Measurements from ENCODE around the gene PDE11A. TPM values are rescaled to one million over a fixed set of nuclear protein-coding genes. Genes with fewer than 3 reads are reported as not detected.

PDE11A gene
- total RNA-seq, 1 experiment from 2014 or later, result 2.6 TPM

DNA sequence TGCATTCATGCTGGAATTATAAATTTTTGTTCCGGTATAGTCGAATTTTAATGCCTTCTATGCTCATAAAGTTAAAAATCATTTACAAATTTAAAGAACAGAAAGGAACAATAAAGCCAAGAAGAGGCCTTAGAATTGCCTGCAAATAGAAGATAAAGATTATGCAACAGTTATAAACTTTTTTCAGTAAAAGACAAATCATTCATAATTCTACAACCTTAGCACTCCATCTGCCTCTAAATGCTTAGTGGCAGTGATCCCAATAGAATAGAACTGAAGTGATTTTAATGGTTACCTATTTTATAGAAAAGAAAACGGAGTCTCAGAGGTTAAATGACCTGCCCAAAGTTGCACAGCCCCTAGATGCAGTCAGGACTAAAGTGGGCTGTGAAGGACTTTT lies 468.8 kb downstream of the PDE11A start:
- no peak for DNase-seq (ENCODE audit: low spot score)
- in situ Hi-C loops (cut with HindIII; ENCODE audit: low sequenced_read_pairs), result loop anchor here (10.0 kb wide), 1 partner anchor 269 kb away; no protein-coding TSS in a partner anchor

DNA sequence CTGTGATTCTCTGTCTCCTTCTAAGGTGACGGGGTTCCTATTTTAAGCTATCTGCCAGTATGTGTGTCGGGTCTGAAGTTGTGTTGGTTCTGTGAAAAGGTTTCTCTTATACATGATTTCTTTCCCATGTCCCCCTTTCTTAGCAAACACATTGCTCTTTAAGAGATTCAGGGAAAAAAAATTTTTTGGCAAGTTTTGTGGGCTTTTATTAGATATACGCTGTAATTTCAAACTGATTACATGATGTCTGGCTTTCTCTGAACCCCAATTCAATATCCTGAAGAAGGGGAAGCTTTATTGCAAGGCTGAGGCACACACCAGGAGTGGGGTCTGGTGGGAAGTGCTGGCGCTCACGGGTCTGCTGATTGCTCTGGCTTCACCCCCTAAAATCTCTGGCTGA lies 469.4 kb downstream of the PDE11A start:
- DNase-seq (ENCODE audit: low spot score), result no peak
- in situ Hi-C loops (cut with HindIII; ENCODE audit: low sequenced_read_pairs), result loop anchor here (10.0 kb wide), 1 partner anchor 268 kb away; no protein-coding TSS in a partner anchor

DNA sequence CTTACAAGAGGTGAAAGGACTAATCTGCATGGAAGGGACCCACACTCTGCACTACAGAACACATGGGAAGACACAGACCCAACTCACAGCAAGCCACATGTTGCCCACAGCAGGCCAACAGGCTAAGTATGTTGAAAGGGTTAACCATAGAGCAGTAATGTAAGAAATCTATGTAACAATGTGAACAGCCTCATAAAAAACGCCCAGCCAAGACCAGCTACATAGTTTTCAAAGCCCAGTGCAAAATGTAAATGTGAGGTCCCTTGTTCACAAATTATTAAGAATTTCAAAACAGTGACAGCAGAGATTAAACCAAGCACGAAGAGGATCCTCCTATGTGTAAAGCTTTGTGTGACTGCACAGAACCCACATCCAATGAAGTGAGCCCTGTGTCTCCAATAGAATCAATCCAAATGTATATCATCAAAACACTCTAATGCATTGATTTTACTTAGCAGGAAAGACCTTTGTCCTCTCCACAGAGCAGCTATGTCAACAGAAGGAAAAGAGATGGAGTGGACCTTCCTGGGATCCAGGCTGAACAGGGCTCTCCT lies 469.9 kb downstream of the PDE11A start:
- DNase-seq (ENCODE audit: low spot score), result no peak
- in situ Hi-C loops (cut with HindIII; ENCODE audit: low sequenced_read_pairs), result loop anchor here (10.0 kb wide), 1 partner anchor 268 kb away; no protein-coding TSS in a partner anchor

DNA sequence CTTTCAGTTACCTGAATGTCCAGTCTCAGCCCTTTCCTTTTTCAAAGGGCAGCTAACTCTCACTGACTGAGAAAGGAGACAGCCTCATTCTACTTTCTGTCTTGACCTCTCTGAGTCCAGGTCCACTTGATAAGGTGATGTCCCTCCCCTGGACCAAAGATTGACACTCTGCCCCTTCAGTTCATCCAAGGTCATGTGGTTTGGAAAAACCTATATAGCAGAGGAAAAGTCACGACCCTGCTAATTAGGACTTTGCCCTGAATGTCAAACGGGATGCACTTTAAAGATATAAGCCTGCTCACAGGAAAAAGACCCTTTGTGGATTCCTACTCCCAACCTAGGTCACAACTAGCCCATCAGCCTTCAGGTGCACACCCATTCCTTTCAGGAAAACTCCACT lies 471.7 kb downstream of the PDE11A start:
- in situ Hi-C loops (cut with HindIII; ENCODE audit: low sequenced_read_pairs), result loop anchor here (10.0 kb wide), 1 partner anchor 266 kb away; no protein-coding TSS in a partner anchor

DNA sequence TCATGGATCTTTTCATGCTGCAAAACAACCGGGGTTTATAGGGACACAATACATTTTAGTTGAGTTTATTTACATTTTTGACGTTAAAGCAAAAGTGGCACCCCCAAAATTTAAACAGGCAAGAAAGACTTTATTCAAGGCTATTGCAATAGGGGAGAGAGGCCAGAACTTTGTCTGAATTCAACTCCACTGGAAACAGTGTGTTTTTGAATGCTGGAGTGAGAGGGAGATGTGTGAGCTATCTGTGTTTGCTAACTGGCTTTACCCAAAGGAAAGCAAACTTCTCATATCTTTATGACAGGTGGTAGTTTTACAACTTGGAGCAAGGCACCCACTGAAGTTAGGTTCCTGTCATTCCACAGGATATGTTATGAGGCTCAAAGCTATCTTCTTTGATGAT lies 472.6 kb downstream of the PDE11A start:
- DNase-seq (ENCODE audit: low spot score), result no peak
- in situ Hi-C loops (cut with HindIII; ENCODE audit: low sequenced_read_pairs), result loop anchor here (10.0 kb wide), 1 partner anchor 265 kb away; no protein-coding TSS in a partner anchor

More for the DNA sequence above, 471.7 kb downstream of the PDE11A start:
- no peak for DNase-seq (ENCODE audit: low spot score)

DNA sequence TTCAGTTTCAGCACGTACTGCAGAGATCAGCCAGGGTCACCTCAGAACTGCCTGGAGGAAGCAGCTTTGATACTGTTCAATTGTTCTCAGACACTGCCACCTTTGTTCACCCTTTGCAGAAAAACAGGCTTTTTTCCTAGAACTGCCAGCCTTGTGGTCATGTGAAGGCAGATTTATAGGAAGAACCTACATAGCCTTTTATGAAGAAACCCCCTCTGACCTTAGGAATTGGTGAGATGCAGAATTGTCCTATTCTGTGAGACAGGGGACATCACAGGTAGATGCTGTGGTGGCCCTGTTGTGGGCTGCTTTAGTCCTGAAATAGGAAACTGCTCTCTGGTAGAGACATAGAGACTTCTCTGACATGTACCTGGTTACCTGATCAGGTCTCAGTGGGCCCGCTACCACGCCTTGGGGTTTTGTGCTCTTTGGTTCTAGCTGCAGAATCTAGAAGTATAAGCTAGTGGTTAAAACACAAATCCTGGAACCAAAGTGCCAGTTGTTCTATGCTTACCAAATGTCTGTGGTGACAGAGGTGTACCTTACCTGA lies 473.4 kb downstream of the PDE11A start:
- DNase-seq (ENCODE audit: low spot score), result no peak
- in situ Hi-C loops (cut with HindIII; ENCODE audit: low sequenced_read_pairs), result no loop called here

DNA sequence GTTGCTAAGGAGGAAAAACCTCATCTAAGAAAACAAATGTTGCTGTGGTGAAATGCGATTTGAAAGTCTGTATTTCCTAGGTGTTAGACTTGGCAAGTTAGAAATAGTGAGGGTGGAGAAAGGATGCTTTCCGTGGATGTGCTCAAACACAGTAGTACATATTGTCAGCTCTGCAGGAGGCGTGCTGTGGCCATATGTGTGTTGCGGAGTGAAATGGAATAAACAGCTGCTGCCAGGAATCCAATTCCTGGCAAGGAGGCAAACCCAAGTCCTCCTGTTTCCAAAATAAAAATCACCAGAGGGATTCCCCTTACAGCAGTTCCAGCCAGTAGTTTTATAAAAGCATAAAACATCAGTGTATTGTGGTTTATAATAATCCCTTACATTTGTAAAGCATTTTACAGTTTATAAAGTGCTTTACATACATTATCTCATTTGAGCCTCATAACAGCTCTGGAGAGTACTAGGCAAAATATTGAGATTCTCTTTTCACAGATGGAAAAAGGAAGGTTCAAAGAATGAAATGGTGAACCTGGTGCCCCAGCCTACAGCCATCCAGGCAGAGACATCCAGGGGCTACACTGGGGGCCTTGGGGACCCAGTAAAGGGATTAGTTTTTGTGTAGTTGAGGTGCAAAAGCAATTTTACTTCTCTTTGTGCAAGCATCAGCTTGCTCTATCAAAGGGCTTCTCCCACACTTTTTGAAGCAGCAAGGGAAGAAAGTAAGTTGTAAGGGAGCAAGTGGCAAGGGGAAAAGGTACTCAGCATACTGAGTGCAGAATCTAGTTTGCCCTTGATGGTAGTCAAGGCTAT lies 474.0 kb downstream of the PDE11A start:
- DNase-seq (ENCODE audit: low spot score), result peak; percentile 88
- in situ Hi-C loops (cut with HindIII; ENCODE audit: low sequenced_read_pairs), result no loop called here

DNA sequence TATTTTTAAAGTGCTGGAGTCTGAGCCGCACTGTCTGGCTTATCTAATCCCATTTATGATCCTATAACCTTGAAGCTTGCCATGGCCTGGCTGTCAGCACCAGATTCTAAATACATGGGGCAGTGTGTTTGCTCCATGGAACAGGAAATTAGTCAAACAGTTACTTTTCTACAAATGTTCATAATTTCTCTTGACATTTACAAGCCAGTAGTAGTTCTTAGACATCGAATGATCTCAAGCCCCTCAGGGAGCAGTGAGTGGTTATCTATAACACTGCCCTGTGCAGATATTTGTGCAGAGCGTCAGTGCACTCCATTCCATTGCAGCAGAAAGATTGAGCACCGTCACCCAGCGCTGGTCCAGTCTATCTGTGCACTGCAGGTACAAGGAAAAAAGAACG lies 474.8 kb downstream of the PDE11A start:
- in situ Hi-C loops (cut with HindIII; ENCODE audit: low sequenced_read_pairs), result no loop called here
- DNase-seq (ENCODE audit: low spot score), result peak; percentile 64

DNA sequence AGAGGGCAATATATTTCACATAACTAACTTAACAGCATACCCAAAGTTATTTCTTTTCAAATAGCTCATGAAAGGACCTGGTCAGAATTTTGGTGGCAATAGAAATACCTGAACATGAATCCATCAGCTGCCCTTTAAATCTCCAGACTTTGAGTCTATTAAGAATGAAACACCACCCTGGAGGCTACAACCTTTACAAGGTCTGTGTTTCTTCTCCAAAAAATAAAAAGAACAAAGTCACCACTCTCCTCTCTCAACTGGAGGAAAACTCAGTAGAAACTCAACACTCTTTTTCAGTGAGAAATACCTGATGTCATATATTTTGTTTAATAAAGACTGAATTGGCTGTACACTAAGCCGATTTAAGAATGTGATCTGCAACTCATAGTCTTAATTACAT lies 475.7 kb downstream of the PDE11A start:
- in situ Hi-C loops (cut with HindIII; ENCODE audit: low sequenced_read_pairs), result no loop called here
- DNase-seq (ENCODE audit: low spot score), result peak; percentile 56

DNA sequence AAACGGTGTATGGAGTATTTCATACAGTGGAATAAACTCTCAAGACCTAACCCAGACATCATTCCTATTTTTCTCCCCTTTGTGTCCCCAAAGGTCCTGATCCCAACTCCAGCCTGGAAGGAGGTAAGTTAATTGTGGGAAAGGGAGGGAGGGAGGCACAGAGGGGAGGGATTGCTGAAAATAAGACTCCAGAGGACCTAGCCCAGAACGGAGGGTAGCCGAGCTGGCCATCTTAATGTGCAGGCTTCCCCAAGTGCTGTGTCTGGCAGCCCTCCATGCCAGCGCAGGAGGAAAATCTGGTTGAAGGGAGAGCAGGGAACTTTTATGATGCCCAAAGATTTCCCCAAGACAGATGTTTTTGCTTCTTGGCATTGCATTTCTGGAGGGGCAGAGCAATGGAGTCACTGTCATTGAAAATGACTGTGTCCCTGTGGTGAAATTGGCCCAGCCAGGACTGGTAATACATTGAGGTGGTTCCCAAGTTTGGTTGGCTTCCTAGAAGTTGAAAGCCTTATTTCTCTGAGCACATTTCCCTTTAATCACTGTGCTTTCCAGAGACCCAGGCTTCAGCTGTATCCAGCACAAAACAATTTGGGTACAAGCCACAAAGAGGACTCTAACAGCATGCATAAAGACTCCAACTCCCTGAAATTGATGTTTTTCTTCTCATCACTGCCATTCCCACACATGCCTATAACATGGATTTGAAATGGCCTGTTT lies 477.3 kb downstream of the PDE11A start:
- in situ Hi-C loops (cut with HindIII; ENCODE audit: low sequenced_read_pairs), result no loop called here
- DNase-seq (ENCODE audit: low spot score), result no peak

DNA sequence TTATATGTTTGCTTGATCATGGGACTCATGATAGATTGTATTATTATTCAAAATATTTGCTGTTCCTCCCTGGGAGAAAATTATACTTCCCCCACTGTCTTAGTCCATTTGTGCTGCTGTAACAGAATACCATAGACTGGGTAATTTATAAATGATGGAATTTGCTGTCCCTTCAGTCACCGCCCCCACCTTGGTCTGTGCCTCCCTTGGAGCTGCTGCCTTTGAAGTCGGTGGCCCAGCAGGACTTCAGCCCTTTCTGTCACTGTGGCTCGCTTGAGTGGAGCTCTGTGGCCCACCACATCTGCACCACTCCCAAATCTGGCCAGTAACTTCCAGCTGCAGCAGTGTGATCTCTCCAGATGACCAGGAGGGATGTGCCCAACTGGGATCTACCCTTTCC lies 479.2 kb downstream of the PDE11A start:
- DNase-seq (ENCODE audit: low spot score), result no peak
- in situ Hi-C loops (cut with HindIII; ENCODE audit: low sequenced_read_pairs), result no loop called here

DNA sequence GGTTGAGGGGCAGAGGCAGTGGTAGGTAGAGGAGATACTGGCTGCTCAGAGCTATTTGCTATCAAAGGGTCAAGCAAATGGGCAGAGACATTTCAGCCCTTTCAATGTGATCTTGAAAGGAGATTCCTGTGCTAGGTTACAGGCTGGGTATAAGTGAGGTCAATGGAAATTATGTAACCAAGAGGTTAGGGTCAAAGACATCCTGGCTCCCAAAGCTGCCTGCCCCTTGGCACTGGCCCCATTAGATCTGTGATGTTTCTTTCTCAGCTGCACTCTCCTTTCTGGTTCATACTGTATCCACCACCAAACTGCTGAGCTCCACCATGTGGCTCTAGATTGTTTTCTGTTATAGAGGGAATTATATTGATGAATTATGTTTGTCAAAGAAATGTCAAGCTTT lies 479.6 kb downstream of the PDE11A start:
- in situ Hi-C loops (cut with HindIII; ENCODE audit: low sequenced_read_pairs), result no loop called here
- no peak for DNase-seq (ENCODE audit: low spot score)

DNA sequence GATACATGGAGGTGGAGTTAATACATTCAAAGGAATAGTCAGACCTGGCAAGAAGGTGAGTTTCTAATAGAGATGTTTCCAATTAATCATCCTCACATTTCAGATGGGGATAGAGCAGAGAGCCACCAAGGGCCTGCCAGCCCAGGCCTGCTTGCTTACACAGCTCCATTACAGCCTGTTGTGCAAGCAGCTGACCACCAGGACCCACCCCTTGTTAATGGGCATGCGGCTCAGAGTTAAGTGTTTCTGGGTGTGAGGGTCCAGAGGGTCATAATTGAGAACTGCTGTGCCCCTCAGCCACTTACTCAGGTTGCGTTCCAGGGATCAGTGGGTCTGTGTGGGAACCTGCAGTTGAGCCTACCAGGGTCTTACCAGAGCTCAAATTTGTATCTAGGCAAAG lies 480.2 kb downstream of the PDE11A start:
- in situ Hi-C loops (cut with HindIII; ENCODE audit: low sequenced_read_pairs), result no loop called here
- DNase-seq (ENCODE audit: low spot score), result no peak

DNA sequence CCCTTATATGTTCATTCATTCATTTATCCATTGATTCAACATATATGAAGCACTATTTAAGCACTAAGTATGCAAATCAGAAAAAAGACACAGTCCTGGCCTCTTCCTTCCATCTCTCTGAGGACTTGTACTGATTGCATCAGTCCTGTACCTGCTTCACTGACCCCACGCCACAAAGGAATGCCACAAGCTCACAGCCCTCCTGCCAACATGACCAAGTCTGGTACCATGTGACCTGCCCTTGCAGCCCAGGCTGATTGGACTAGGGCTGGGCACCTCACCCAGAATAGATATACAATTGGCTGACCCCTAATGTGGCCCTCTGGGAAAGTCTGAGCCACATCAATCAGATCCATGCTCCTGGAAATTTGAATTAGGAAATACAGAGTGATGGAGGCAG lies 483.4 kb downstream of the PDE11A start:
- in situ Hi-C loops (cut with HindIII; ENCODE audit: low sequenced_read_pairs), result no loop called here
- DNase-seq (ENCODE audit: low spot score), result no peak

DNA sequence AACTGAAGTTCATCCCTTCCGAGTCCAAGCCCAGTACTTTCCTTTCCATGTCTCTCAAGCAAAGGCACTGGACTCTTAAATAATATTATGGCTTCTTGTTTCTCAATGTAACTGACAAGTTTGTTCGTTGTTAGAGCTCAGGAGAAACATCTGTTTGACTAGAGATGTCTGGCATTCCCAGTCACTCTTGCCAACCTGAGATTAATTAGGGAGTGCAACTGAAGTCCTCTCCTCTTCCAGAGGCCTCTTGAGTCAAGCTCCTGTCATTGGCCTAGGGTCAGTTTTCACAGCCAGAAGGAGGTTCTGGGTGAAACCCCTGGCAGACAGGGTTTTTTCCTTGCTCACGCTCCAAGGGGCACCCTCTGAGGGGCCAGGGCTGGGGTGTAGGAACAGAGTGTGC lies 483.9 kb downstream of the PDE11A start:
- DNase-seq (ENCODE audit: low spot score), result no peak
- in situ Hi-C loops (cut with HindIII; ENCODE audit: low sequenced_read_pairs), result no loop called here

DNA sequence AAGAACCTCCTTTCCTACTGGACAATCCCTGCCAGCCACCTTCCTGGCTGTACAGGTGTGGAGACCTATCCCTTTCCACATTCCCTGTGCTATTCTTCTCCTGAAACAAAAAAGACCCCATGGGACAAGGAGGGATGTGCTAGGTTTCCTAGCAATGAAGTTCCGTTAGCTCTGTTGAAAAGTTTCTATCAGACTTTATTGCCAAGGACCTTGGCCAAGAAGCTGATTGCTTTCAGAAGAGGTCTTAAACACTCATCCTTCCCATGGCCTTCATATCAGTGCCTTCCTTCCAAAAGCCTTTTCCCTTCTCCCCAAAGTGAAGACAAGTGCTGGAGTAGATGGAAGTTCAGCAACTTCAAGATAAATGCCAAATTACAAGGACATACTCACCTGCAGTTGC lies 485.2 kb downstream of the PDE11A start:
- in situ Hi-C loops (cut with HindIII; ENCODE audit: low sequenced_read_pairs), result no loop called here
- DNase-seq (ENCODE audit: low spot score), result no peak

DNA sequence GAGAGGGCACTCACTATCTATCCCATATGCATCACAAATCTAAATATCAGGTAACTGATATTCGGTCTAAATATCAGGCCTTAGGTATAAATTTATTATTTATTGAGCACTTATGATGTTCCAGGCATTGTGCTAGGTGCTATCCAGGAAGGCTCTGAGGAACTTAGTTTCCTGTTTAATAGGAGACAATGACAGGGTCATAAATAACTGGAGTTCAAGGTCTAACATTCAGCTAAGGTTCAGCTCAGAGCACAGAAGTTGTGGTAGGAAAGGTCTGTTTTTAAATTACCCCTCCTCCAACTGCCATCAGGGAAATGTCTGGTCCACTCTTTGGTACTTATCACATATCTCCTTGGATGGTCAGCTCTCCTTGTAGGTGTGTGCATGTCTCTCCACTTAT lies 486.4 kb downstream of the PDE11A start:
- in situ Hi-C loops (cut with HindIII; ENCODE audit: low sequenced_read_pairs), result no loop called here
- DNase-seq (ENCODE audit: low spot score), result no peak

DNA sequence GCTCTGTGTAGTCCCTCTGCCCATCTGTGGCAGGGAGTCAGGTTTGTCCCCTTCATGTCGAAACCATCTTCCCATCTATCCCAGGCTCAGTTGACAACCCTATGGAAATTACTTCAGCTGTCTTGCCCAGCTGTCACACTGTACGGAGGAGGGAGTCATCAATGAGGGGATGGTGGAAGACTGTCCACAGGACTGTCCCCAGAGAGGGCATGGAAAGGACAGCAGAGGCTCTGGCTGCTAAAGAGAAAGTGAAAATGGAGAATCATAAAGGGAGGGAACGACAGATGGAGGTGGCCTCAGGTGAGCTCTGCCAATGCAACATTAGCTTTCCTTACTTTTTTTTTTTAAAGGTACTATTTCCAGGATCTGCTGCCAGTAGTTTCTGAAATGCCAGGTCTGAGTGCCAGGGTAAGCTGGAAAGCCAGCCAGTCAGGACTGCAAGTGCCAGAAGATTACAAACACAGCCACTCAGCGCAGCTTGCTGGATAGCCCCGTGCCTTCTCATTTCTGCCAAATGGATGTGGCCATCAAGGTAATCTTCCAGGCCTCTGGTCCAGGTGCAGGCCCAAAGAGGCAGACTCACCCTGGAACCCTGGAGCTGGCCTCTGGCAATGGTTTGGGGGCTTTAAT lies 487.2 kb downstream of the PDE11A start:
- peak; percentile 92 for DNase-seq (ENCODE audit: low spot score)
- in situ Hi-C loops (cut with HindIII; ENCODE audit: low sequenced_read_pairs), result no loop called here

DNA sequence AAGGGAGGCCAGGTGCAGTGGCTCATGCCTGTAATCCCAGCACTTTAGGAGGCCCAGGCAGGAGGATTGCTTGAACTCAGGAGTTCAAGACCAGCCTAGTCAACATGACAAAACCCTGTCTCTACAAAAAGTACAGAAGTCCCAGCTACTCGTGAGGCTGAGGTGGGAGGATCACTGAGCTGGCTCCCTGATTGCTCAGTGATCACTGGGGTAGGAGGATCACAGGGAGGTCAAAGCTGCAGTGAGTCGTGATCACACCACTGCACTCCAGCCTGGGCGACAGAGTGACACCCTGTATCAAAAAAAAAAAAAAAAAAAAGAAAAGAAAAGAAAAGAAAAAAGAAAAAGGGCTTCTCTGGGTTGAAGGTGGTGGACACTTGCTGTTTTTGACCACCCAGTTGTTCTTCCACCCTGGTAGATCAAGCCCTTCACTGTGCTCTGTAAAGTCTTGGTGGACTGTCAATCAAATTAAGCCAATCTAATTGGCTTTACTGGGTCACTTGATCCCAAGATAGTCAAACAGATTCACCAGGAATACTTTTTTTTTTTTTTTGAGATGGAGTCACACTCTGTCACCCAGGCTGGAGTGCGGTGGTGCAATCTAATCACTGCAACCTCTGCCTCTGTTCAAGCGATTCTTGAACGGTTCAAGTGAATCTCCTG lies 488.4 kb downstream of the PDE11A start:
- in situ Hi-C loops (cut with HindIII; ENCODE audit: low sequenced_read_pairs), result no loop called here

More for the DNA sequence above, 488.4 kb downstream of the PDE11A start:
- DNase-seq (ENCODE audit: low spot score), result no peak
